Measurements from ENCODE around the gene SLC7A14. TPM values are rescaled to one million over a fixed set of nuclear protein-coding genes. Genes with fewer than 3 reads are reported as not detected.

SLC7A14 gene
- total and polyA plus RNA-seq, 2 donors (not counting 3 experiments of a cell fraction or from before 2014, with no cell fraction given): 0.07 to 0.57 TPM

GRCh38 chr3:170536712-170537111, 49.2 kb downstream of the SLC7A14 start:
- dilution Hi-C loops (cut with MboI; ENCODE audit: extremely low pct_ligation_motif_present, low sequenced_read_pairs): no loop called here
- Histone ChIP-seq H3K4me1 (ENCODE audit: control insufficient read depth, extremely low read depth, insufficient read depth, low read length) (no peaks in the 10 kb centered on the region), H3K9me3 (replicated peaks; ENCODE audit: control insufficient read depth, insufficient read depth, low read length) (no peaks in the 10 kb centered on the region), H3K4me3 (replicated peaks in 1 of 3; ENCODE audit: insufficient read depth in 1 of 3, low read depth in 1 of 3, low read length in 3 of 3) (no peak overlapping the region), H3K9ac (replicated peaks; ENCODE audit: extremely low read depth, insufficient read depth, low read length) (no peak overlapping the region), H3K79me2 (ENCODE audit: control insufficient read depth, insufficient read depth, low read length) (no peaks in the 10 kb centered on the region), H3K27me3 (ENCODE audit: control insufficient read depth in 2 of 2, insufficient read depth in 2 of 2, low read length in 2 of 2) (no peaks in the 10 kb centered on the region), H4K20me1 (replicated peaks; ENCODE audit: control insufficient read depth, extremely low read depth, insufficient read depth, low read length) (no peaks in the 10 kb centered on the region), H2AFZ (ENCODE audit: low read depth, low read length) (no peak overlapping the region), H3K9me1 (replicated peaks; ENCODE audit: control insufficient read depth, extremely low read depth, insufficient read depth, low read length) (no peaks in the 10 kb centered on the region), H3K4me2 (ENCODE audit: insufficient read depth, low read length) (no peak overlapping the region), H3K36me3 (ENCODE audit: control insufficient read depth in 2 of 2, extremely low read depth in 1 of 2, insufficient read depth in 2 of 2, low read length in 2 of 2) (no peaks in the 10 kb centered on the region), H3K27ac (ENCODE audit: insufficient read depth, low read depth, low read length) (no peak overlapping the region)
- no peak for DNase-seq (ENCODE audit: low read depth, low spot score)
- no peak for FAIRE-seq
- intact Hi-C loops (cut with micrococcal nuclease): no loop called here
- ChIA-PET POLR2A (no interaction called here), CTCF (no interaction called here)
- TF ChIP-seq JUN (IDR thresholded peaks at IDR 0.05; ENCODE audit: borderline replicate concordance, insufficient read depth, insufficient read length, low read depth): no peak
- no peak for TF ChIP-seq POLR2AphosphoS5 (IDR thresholded peaks at IDR 0.05; ENCODE audit: insufficient read depth, low read depth, low read length)
- TF ChIP-seq GATA2 (IDR thresholded peaks at IDR 0.05; ENCODE audit: insufficient read depth, insufficient read length, low read depth, low read length): no peak
- TF ChIP-seq, protein P1, sequence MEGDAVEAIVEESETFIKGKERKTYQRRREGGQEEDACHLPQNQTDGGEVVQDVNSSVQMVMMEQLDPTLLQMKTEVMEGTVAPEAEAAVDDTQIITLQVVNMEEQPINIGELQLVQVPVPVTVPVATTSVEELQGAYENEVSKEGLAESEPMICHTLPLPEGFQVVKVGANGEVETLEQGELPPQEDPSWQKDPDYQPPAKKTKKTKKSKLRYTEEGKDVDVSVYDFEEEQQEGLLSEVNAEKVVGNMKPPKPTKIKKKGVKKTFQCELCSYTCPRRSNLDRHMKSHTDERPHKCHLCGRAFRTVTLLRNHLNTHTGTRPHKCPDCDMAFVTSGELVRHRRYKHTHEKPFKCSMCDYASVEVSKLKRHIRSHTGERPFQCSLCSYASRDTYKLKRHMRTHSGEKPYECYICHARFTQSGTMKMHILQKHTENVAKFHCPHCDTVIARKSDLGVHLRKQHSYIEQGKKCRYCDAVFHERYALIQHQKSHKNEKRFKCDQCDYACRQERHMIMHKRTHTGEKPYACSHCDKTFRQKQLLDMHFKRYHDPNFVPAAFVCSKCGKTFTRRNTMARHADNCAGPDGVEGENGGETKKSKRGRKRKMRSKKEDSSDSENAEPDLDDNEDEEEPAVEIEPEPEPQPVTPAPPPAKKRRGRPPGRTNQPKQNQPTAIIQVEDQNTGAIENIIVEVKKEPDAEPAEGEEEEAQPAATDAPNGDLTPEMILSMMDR (IDR thresholded peaks at IDR 0.05; ENCODE audit: extremely low read depth in 1 of 2, insufficient read depth in 1 of 2, low read depth in 1 of 2, low read length in 2 of 2): no peak
- TF ChIP-seq, protein P2, sequence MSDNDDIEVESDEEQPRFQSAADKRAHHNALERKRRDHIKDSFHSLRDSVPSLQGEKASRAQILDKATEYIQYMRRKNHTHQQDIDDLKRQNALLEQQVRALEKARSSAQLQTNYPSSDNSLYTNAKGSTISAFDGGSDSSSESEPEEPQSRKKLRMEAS (IDR thresholded peaks at IDR 0.05; ENCODE audit: insufficient read depth, insufficient read length): no peak
- no peak for TF ChIP-seq POLR2A (IDR thresholded peaks at IDR 0.05; ENCODE audit: low read depth, low read length)
- no peak for TF ChIP-seq FOS (IDR thresholded peaks at IDR 0.05; ENCODE audit: borderline replicate concordance, insufficient read depth, low read length)
- TF ChIP-seq MYC (IDR thresholded peaks at IDR 0.05; ENCODE audit: low read depth, low read length): no peak
- no peak for TF ChIP-seq EZH2 (IDR thresholded peaks at IDR 0.05; ENCODE audit: borderline replicate concordance, low read depth, low read length, severe bottlenecking)
- BruUV-seq (replicated peaks): no TSS peak
